OCI-LY1 (cell line): Measurements from ENCODE around the gene CD163.

Experiments
- H2AFZ ChIP-seq: fragments of 200-600 bp; sonication (generic), shearing (Covaris generic); 2 replicates; pipeline ENCODE4 v1.6.0; 2014; ENCODE audit warnings: antibody characterized with exemption, mild to moderate bottlenecking, low read length
- H3F3A ChIP-seq: fragments of 200-600 bp; sonication (generic), shearing (Covaris generic); 2 replicates; pipeline ENCODE4 v1.6.0; 2014; ENCODE audit warnings: mild to moderate bottlenecking, antibody characterized with exemption, low read length, moderate library complexity; ENCODE audit not compliant: insufficient read depth
- H3K27ac ChIP-seq: fragments of 200-600 bp; sonication (generic); 2 replicates; pipeline ENCODE4 v1.5.1; 2014; ENCODE audit warnings: low read length, mixed run types, mild to moderate bottlenecking, low read depth; ENCODE audit not compliant: poor library complexity, severe bottlenecking
- H3K27me3 ChIP-seq: fragments of 200-600 bp; sonication (generic); 2 replicates; pipeline ENCODE4 v1.6.0; 2014; ENCODE audit warnings: antibody characterized with exemption, mild to moderate bottlenecking, low read length, moderate library complexity; ENCODE audit not compliant: insufficient read depth
- H3K36me3 ChIP-seq: fragments of 200-600 bp; sonication (generic); 2 replicates; pipeline ENCODE4 v1.6.1; 2014; ENCODE audit warnings: mild to moderate bottlenecking, antibody characterized with exemption, low read length, moderate library complexity, mixed read lengths; ENCODE audit not compliant: insufficient read depth
- H3K4me1 ChIP-seq: fragments of 200-600 bp; sonication (generic); 2 replicates; pipeline ENCODE4 v1.5.1; 2014; ENCODE audit warnings: mild to moderate bottlenecking, low read length, moderate library complexity; ENCODE audit not compliant: insufficient read depth, severe bottlenecking
- H3K4me2 ChIP-seq: fragments of 200-600 bp; sonication (generic), shearing (Covaris generic); 2 replicates; pipeline ENCODE4 v1.6.1; 2014; ENCODE audit warnings: low read length
- H3K4me3 ChIP-seq: fragments of 200-600 bp; sonication (generic); 2 replicates; pipeline ENCODE4 v1.5.1; 2014; ENCODE audit warnings: low read length, low read depth, mild to moderate bottlenecking, mixed read lengths; ENCODE audit not compliant: poor library complexity, severe bottlenecking
- H3K79me2 ChIP-seq: fragments of 200-600 bp; shearing (Covaris generic); 2 replicates; pipeline ENCODE4 v1.6.1; 2016; ENCODE audit warnings: mixed run types, low read length, mixed read lengths; ENCODE audit not compliant: insufficient read depth
- H3K9ac ChIP-seq: fragments of 200-600 bp; sonication (generic), shearing (Covaris generic); 2 replicates; pipeline ENCODE4 v1.6.1; 2014; ENCODE audit warnings: mild to moderate bottlenecking, low read length, mixed read lengths
- H3K9me2 ChIP-seq: fragments of 200-600 bp; sonication (generic), shearing (Covaris generic); 2 replicates; pipeline ENCODE4 v1.6.1; 2014; ENCODE audit warnings: low read depth, mild to moderate bottlenecking, low read length, mixed read lengths
- H3K9me3 ChIP-seq: fragments of 200-600 bp; shearing (Covaris generic); 2 replicates; pipeline ENCODE4 v1.6.1; 2014; ENCODE audit warnings: low read length, mixed read lengths
- H4K20me1 ChIP-seq: fragments of 200-600 bp; sonication (generic), shearing (Covaris generic); 2 replicates; pipeline ENCODE4 v1.6.0; 2016; ENCODE audit warnings: mild to moderate bottlenecking, low read length; ENCODE audit not compliant: insufficient read depth
- EZH2 ChIP-seq: fragments of 200-600 bp; sonication (generic), shearing (Covaris generic); IDR thresholded peaks from 2 replicates; pipeline ENCODE4 v1.8.0; 2017; ENCODE audit warnings: borderline replicate concordance, mixed run types, mild to moderate bottlenecking, antibody characterized with exemption, low read length, moderate library complexity, mixed read lengths
- TF ChIP-seq, protein P1 (sequence below): fragments of 200-600 bp; sonication (generic), shearing (Covaris generic); IDR thresholded peaks from 2 replicates; pipeline ENCODE4 v1.5.1; 2017; ENCODE audit warnings: mild to moderate bottlenecking, antibody characterized with exemption, low read length, moderate library complexity, mixed read lengths

Gene CD163

DNA sequence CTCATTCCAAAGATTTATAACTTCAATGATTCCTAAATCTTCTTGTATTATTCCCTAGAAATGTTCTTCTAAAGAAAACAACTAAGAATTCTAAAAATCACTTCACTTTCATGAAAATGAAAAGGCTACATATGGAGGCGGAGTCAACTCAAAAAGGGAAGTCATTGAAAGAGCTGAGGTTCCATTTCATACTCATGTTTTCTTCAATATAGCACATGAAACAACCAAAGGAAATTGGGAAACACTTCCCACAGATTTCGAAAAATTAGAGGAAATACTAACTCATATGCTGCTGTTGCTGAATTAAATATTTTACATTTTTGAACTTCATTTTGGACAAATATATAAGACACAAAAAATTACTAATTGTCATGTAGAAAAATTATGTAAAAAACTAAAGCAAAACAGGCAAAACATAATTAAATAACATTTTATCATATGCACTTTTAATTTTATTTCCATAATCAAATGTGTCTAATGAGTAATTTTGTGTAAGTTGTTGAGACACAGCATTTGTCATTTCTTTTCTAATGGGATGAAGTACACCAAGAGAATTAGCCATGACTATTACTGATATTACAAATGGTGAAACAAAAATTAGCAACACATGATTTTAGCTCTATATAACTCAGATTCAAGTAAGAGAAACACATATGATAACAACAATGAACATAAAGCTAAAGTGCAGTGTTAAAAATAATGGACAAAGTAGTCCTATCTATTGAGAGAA lies at the start of gene CD163:
CD163 (minus strand) TSS at position 92 of the 730 bp plus-strand sequence; CDS start at position 5, 87 bp downstream.
- Histone ChIP-seq H3K79me2 (no peaks in the 10 kb centered on the region), H3K27ac (no peak within 1 kb of the TSS), H3K4me3 (no peak within 1 kb of the TSS), H3K4me2 (no peak within 1 kb of the TSS), H4K20me1 (no peaks in the 10 kb centered on the region), H2AFZ (no peak within 1 kb of the TSS), H3K9ac (no peak within 1 kb of the TSS), H3K36me3 (no peaks in the 10 kb centered on the region), H3K9me2 (no peaks in the 10 kb centered on the region), H3K4me1 (no peaks in the 10 kb centered on the region), H3K27me3 (no peaks in the 10 kb centered on the region), H3F3A (no peaks in the 10 kb centered on the region), H3K9me3 (no peaks in the 10 kb centered on the region)
- no peak for TF ChIP-seq EZH2
- TF ChIP-seq, protein P1, sequence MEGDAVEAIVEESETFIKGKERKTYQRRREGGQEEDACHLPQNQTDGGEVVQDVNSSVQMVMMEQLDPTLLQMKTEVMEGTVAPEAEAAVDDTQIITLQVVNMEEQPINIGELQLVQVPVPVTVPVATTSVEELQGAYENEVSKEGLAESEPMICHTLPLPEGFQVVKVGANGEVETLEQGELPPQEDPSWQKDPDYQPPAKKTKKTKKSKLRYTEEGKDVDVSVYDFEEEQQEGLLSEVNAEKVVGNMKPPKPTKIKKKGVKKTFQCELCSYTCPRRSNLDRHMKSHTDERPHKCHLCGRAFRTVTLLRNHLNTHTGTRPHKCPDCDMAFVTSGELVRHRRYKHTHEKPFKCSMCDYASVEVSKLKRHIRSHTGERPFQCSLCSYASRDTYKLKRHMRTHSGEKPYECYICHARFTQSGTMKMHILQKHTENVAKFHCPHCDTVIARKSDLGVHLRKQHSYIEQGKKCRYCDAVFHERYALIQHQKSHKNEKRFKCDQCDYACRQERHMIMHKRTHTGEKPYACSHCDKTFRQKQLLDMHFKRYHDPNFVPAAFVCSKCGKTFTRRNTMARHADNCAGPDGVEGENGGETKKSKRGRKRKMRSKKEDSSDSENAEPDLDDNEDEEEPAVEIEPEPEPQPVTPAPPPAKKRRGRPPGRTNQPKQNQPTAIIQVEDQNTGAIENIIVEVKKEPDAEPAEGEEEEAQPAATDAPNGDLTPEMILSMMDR: no peak

DNA sequence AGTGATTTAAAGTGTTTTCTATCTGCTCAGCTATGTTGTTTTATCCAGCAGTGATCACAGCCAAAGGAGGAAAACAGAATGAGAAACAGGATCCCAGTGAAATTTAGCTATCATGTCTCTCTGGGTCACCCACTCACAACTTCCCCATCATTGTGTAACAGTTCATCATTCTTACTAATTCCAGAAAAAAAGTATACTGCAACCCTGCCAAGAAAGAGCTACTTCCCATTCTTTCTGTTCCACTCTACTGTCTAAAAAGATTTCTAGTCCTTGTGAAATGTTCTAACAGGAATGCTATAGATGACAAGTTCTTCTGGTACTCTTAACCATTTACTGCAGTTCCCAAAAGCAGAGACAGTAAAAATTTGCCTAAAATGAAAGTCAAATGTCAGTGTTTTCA lies 39.2 kb upstream of the CD163 start:
- H4K20me1 ChIP-seq: no peaks in the 10 kb centered on the region
- H3K27ac ChIP-seq: no peak overlapping the region
- TF ChIP-seq EZH2: no peak
- TF ChIP-seq, protein P1: no peak
- no peaks in the 10 kb centered on the region for H3K36me3 ChIP-seq
- no peak overlapping the region for H2AFZ ChIP-seq
- H3F3A ChIP-seq: no peaks in the 10 kb centered on the region
- no peak overlapping the region for H3K9ac ChIP-seq
- H3K4me1 ChIP-seq: no peaks in the 10 kb centered on the region
- no peaks in the 10 kb centered on the region for H3K79me2 ChIP-seq
- no peak overlapping the region for H3K4me2 ChIP-seq
- H3K9me2 ChIP-seq: no peaks in the 10 kb centered on the region
- no peak overlapping the region for H3K4me3 ChIP-seq
- no peaks in the 10 kb centered on the region for H3K27me3 ChIP-seq
- no peaks in the 10 kb centered on the region for H3K9me3 ChIP-seq

DNA sequence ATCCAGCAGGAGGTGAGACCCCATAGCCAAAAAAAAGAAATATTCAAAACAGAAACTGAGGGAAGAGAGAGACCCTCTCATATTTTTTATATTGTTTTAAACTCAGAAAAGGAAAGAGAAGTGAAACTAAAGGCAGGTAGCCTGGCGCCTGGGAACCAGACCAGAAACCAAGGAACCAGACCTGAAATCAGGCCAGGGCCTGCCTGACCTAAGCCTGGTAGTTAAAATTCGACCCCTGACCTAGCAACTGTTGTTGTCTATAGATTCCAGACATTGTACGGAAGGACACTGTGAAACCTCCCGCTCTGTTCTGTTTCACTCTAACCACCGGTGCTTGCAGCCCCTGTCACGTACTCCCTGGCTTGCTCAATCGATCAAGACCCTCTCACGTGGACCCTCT lies 38.5 kb upstream of the CD163 start:
- H3K4me3 ChIP-seq: no peak overlapping the region
- no peaks in the 10 kb centered on the region for H3K4me1 ChIP-seq
- H3K9ac ChIP-seq: no peak overlapping the region
- no peaks in the 10 kb centered on the region for H3K27me3 ChIP-seq
- no peak for TF ChIP-seq EZH2
- TF ChIP-seq, protein P1: no peak
- no peaks in the 10 kb centered on the region for H3K9me3 ChIP-seq
- H3K79me2 ChIP-seq: no peaks in the 10 kb centered on the region
- H4K20me1 ChIP-seq: no peaks in the 10 kb centered on the region
- no peak overlapping the region for H3K27ac ChIP-seq
- H3K36me3 ChIP-seq: no peaks in the 10 kb centered on the region
- H3K4me2 ChIP-seq: no peak overlapping the region
- no peak overlapping the region for H2AFZ ChIP-seq
- H3F3A ChIP-seq: no peaks in the 10 kb centered on the region
- no peaks in the 10 kb centered on the region for H3K9me2 ChIP-seq
